H1 (cell line): ENCODE measurements around the gene FGF1. TPM values are rescaled to one million over a fixed set of nuclear protein-coding genes. Genes with fewer than 3 reads are reported as not detected.
A peak's percentile ranks its signal among the peaks of the same experiment; 100 is the strongest.

Source experiments
- CTCF ChIA-PET: fragments of 300-600 bp; sonication (Branson Sonifier 250); formaldehyde crosslinking; loops from one replicate; lab custom pipeline; 2021; ENCODE audit not compliant: partially characterized antibody; lab: Charles Lee
- POLR2A ChIA-PET: fragments of 300-600 bp; sonication (Branson Sonifier 250); formaldehyde crosslinking; loops from one replicate; lab custom pipeline; 2021; ENCODE audit warnings: inconsistent platforms; ENCODE audit not compliant: partially characterized antibody; lab: Charles Lee
- DNase-seq, 2 experiments: peaks; one replicate each; pipeline versions ENCODE4 v3.0.0 to v3.0.0-alpha.2; 2010 to 2022; ENCODE audit warnings: low spot score in 2 of 2, low read depth in 1 of 2, mixed read lengths in 1 of 2
- FAIRE-seq: peaks from 2 replicates; lab custom pipeline; 2011; peaks lifted over from hg19 to GRCh38; lab: Jason Lieb, UNC
- H2AFZ ChIP-seq: 2 replicates; pipeline ENCODE4 v1.8.1; 2012; ENCODE audit warnings: low read length, inconsistent platforms
- H2AK5ac ChIP-seq: 2 replicates; pipeline ENCODE4 v1.6.1; 2013; ENCODE audit warnings: low read depth, low read length
- H2BK120ac ChIP-seq: replicated peaks from 2 replicates; pipeline ENCODE3; 2013; ENCODE audit warnings: low read depth, low read length, inconsistent platforms
- H2BK12ac ChIP-seq: 2 replicates; pipeline ENCODE4 v1.6.1; 2013; ENCODE audit warnings: low read depth, low read length
- H2BK15ac ChIP-seq: 2 replicates; pipeline ENCODE4 v1.6.1; 2013; ENCODE audit warnings: low read length
- H2BK20ac ChIP-seq: 2 replicates; pipeline ENCODE4 v1.6.1; 2013; ENCODE audit warnings: low read length
- H2BK5ac ChIP-seq: 2 replicates; pipeline ENCODE4 v1.6.1; 2013; ENCODE audit warnings: low read depth, low read length
- H3K14ac ChIP-seq: 2 replicates; pipeline ENCODE4 v1.6.1; 2013; ENCODE audit warnings: inconsistent platforms; ENCODE audit not compliant: insufficient read length
- H3K18ac ChIP-seq: 2 replicates; pipeline ENCODE4 v1.6.1; 2013; ENCODE audit warnings: low read length; ENCODE audit errors: extremely low read depth
- H3K23ac ChIP-seq: 2 replicates; pipeline ENCODE4 v1.6.1; 2013; ENCODE audit warnings: inconsistent platforms; ENCODE audit not compliant: insufficient read length
- H3K23me2 ChIP-seq: 2 replicates; pipeline ENCODE4 v1.6.1; 2013; ENCODE audit warnings: low read depth, low read length
- H3K27ac ChIP-seq: 2 replicates; pipeline ENCODE4 v1.6.1; 2011; ENCODE audit warnings: low read depth, low read length, inconsistent platforms
- H3K27me3 ChIP-seq, 4 experiments: replicated peaks in 1 of 4; 1 replicate in 1 of 4; 2 replicates in 3 of 4; pipeline versions ENCODE4 v1.6.1 to v1.8.1; 2011 to 2013; ENCODE audit warnings: low read length in 3 of 4, mild to moderate bottlenecking in 3 of 4, inconsistent platforms in 2 of 4, mixed read lengths in 2 of 4, moderate library complexity in 1 of 4; ENCODE audit not compliant: control insufficient read depth in 3 of 4, insufficient read depth in 3 of 4; ENCODE audit errors: extremely low read depth in 1 of 4
- H3K36me3 ChIP-seq, 4 experiments: 2 replicates each; pipeline versions ENCODE4 v1.6.1 to v1.8.1; 2011 to 2013; ENCODE audit warnings: mild to moderate bottlenecking in 4 of 4, low read length in 3 of 4, moderate library complexity in 2 of 4, control low read depth in 1 of 4, inconsistent platforms in 1 of 4; ENCODE audit not compliant: insufficient read depth in 4 of 4, control insufficient read depth in 2 of 4
- H3K4ac ChIP-seq: replicated peaks from 2 replicates; pipeline ENCODE3; 2013; ENCODE audit warnings: low read length, low read depth, mixed read lengths, inconsistent platforms; ENCODE audit not compliant: insufficient read length
- H3K4me1 ChIP-seq, 4 experiments: replicated peaks in 1 of 4; 1 replicate in 1 of 4; 2 replicates in 3 of 4; pipeline versions ENCODE4 v1.6.1 to v1.8.1; 2011 to 2013; ENCODE audit warnings: low read length in 3 of 4, inconsistent platforms in 2 of 4, mixed read lengths in 1 of 4; ENCODE audit not compliant: insufficient read depth in 4 of 4, control insufficient read depth in 3 of 4
- H3K4me2 ChIP-seq, 2 experiments: 2 replicates each; pipeline versions ENCODE4 v1.6.1 to v1.8.1; 2011 to 2013; ENCODE audit warnings: low read depth in 2 of 2, low read length in 2 of 2, control low read depth in 1 of 2, inconsistent platforms in 1 of 2, mild to moderate bottlenecking in 1 of 2; ENCODE audit not compliant: insufficient read depth in 1 of 2
- H3K4me3 ChIP-seq, 4 experiments: fragments of 200-600, 300-600 bp in 1 of 4; sonication (generic), shearing (Covaris generic), sonication (Bioruptor Twin) in 1 of 4; 2 replicates each; pipeline versions ENCODE4 v1.5.1 to v1.8.1; 2011 to 2016; ENCODE audit warnings: low read length in 4 of 4, low read depth in 3 of 4, control low read depth in 2 of 4, inconsistent platforms in 2 of 4, mild to moderate bottlenecking in 2 of 4, mixed read lengths in 1 of 4, moderate library complexity in 1 of 4; ENCODE audit not compliant: insufficient read depth in 2 of 4; ENCODE audit errors: extremely low read depth in 1 of 4
- H3K56ac ChIP-seq: replicated peaks from 2 replicates; pipeline ENCODE3; 2013; ENCODE audit warnings: low read depth, mild to moderate bottlenecking, mixed read lengths, low read length, inconsistent platforms; ENCODE audit not compliant: insufficient read length
- H3K79me1 ChIP-seq: 2 replicates; pipeline ENCODE4 v1.6.1; 2013; ENCODE audit warnings: low read depth, low read length, control low read depth
- H3K79me2 ChIP-seq, 2 experiments: 2 replicates each; pipeline versions ENCODE4 v1.6.1 to v1.8.1; 2012 to 2013; ENCODE audit warnings: low read length in 2 of 2, mild to moderate bottlenecking in 2 of 2, inconsistent platforms in 1 of 2; ENCODE audit not compliant: insufficient read depth in 2 of 2, control insufficient read depth in 1 of 2
- H3K9ac ChIP-seq, 4 experiments: replicated peaks in 1 of 4; 1 replicate in 1 of 4; 2 replicates in 3 of 4; pipeline versions ENCODE4 v1.6.1 to v1.8.1; 2011 to 2013; ENCODE audit warnings: low read depth in 3 of 4, low read length in 3 of 4, control low read depth in 2 of 4, mild to moderate bottlenecking in 2 of 4, moderate library complexity in 2 of 4, inconsistent platforms in 1 of 4; ENCODE audit errors: extremely low read depth in 1 of 4
- H3K9me3 ChIP-seq, 2 experiments: 2 replicates each; pipeline versions ENCODE4 v1.6.1 to v1.8.1; 2012 to 2013; ENCODE audit warnings: mild to moderate bottlenecking in 2 of 2, moderate library complexity in 2 of 2, control low read depth in 1 of 2, inconsistent platforms in 1 of 2, low read depth in 1 of 2, low read length in 1 of 2, mixed read lengths in 1 of 2; ENCODE audit not compliant: insufficient read depth in 2 of 2
- H4K20me1 ChIP-seq, 2 experiments: replicated peaks in 1 of 2; 2 replicates each; pipeline versions ENCODE3 to v1.8.1; 2011 to 2013; ENCODE audit warnings: inconsistent platforms in 2 of 2, low read length in 2 of 2, mild to moderate bottlenecking in 1 of 2; ENCODE audit not compliant: insufficient read depth in 2 of 2, control insufficient read depth in 1 of 2
- H4K5ac ChIP-seq: 2 replicates; pipeline ENCODE4 v1.6.1; 2013; ENCODE audit warnings: low read length, low read depth, mixed read lengths, inconsistent platforms; ENCODE audit not compliant: insufficient read length
- H4K8ac ChIP-seq: 2 replicates; pipeline ENCODE4 v1.8.0; 2013; ENCODE audit warnings: mild to moderate bottlenecking, moderate library complexity, low read length, inconsistent platforms; ENCODE audit not compliant: insufficient read depth; ENCODE audit errors: extremely low read depth
- H4K91ac ChIP-seq: replicated peaks from 2 replicates; pipeline ENCODE3; 2013; ENCODE audit warnings: low read length, mixed read lengths, inconsistent platforms; ENCODE audit not compliant: insufficient read length
- EGR1 ChIP-seq: IDR thresholded peaks from 2 replicates; pipeline ENCODE4 v1.6.1; 2011; ENCODE audit warnings: low read depth, low read length, borderline replicate concordance
- EP300 ChIP-seq, 2 experiments: IDR thresholded peaks; 1 replicate in 1 of 2; 2 replicates in 1 of 2; pipeline ENCODE4 v1.6.1; 2011 to 2012; ENCODE audit warnings: low read depth in 2 of 2, low read length in 2 of 2, mild to moderate bottlenecking in 2 of 2, borderline replicate concordance in 1 of 2, inconsistent platforms in 1 of 2, moderate library complexity in 1 of 2
- EZH2 ChIP-seq: fragments of 200-600 bp; sonication (generic); IDR thresholded peaks from 2 replicates; pipeline ENCODE4 v1.7.1; 2012; ENCODE audit warnings: low read depth, mild to moderate bottlenecking, moderate library complexity, low read length, inconsistent platforms; ENCODE audit not compliant: severe bottlenecking
- RBBP5 ChIP-seq: IDR thresholded peaks from 2 replicates; pipeline ENCODE4 v1.7.1; 2012; ENCODE audit warnings: low read depth, mild to moderate bottlenecking, inconsistent platforms, low read length, moderate library complexity, borderline replicate concordance
- RNF2 ChIP-seq: fragments of 200-900, 300-1000 bp; sonication (generic); IDR thresholded peaks from 2 replicates; pipeline ENCODE4 v1.7.1; 2016; ENCODE audit warnings: borderline replicate concordance, low read depth, mild to moderate bottlenecking, antibody characterized with exemption, low read length; ENCODE audit not compliant: poor library complexity, severe bottlenecking; ENCODE audit errors: missing control alignments
- SRF ChIP-seq: IDR thresholded peaks from 2 replicates; pipeline ENCODE4 v1.6.1; 2011; ENCODE audit warnings: mild to moderate bottlenecking, low read depth, low read length, moderate library complexity
- TCF12 ChIP-seq: IDR thresholded peaks from 2 replicates; pipeline ENCODE4 v1.6.1; 2011; ENCODE audit warnings: low read depth, mild to moderate bottlenecking, low read length
- TEAD4 ChIP-seq: IDR thresholded peaks from 2 replicates; pipeline ENCODE4 v1.6.1; 2012; ENCODE audit warnings: low read depth, low read length, inconsistent platforms, mixed read lengths
- WGBS, 2 experiments: shearing (Covaris generic) in 1 of 2; methylation state at CpG; one replicate each; pipeline versions ENCODE4 v1.1.6 to v1.1.7; 2013 to 2015; ENCODE audit warnings: low lambda C conversion rate in 2 of 2, mixed read lengths in 2 of 2, inconsistent platforms in 1 of 2, low coverage in 1 of 2, missing lambda C conversion rate in 1 of 2; ENCODE audit not compliant: insufficient replicate concordance in 2 of 2, insufficient coverage in 1 of 2, insufficient read length in 1 of 2; ENCODE audit errors: extremely low coverage in 1 of 2, missing lambda C conversion rate in 1 of 2; 5-methylcytosine and 5-hydroxymethylcytosine counted together
- polyA plus RNA-seq, 7 experiments: library from polyadenylated mRNA; depleted of rRNA in 3 of 7; stranded (reverse) in 5 of 7; unstranded in 2 of 7; fragments of >200 nt in 5 of 7; fragments of 200-250 nt in 2 of 7; gene quantifications; 1 replicate in 5 of 7; 2 replicates in 1 of 7; 4 replicates in 1 of 7; pipeline versions ENCODE4 v1.2.1 to v1.2.3, GENCODE V29; 2011 to 2013; ENCODE audit warnings: missing spikeins in 2 of 7, mixed read lengths in 2 of 7
- total RNA-seq: library from RNA; stranded (reverse); fragmentation: NEBNext Ultra II Directional; extraction: Animal tissue kit (Norgen Biotek cat#: 25700); gene quantifications from 2 replicates; pipeline ENCODE4 v1.2.1, GENCODE V29; 2021

FGF1 gene
- total and polyA plus RNA-seq, 2 of the 8 experiments (the other 6 are each of a cell fraction or from before 2014, with no cell fraction given) = 0.30 to 0.50 TPM

DNA sequence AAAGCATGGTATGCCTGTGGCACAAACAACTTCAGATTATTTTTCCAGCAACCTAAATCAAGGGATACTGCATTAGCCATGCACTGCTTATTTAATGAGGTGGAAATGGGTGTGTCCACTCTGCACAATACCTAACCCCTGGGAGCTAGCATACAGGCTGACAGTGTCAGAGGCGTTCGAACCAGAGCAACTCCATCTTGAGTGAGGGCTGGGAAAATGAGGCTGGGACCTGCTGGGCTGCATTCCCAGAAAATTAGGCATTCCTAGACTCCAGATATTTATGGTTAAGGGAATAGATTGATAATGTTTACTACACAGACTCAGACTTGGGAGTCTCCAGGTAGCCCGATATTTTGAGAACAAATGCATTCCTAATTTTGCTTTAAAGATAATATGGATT is 2.8 kb downstream of the FGF1 start:
- DNase-seq (no peak), FAIRE-seq (no peak)
- Histone ChIP-seq H2BK12ac (peak overlapping the region; percentile 4; the same call in 1 of the 2 replicates), H3K27ac (no peak overlapping the region), H3K9ac (no peak overlapping the region), H3K4me3 (no peak overlapping the region), H3K27me3 (no peaks in the 10 kb centered on the region), H3K79me2 (no peaks in the 10 kb centered on the region), H3K14ac (no peak overlapping the region), H4K5ac (no peak overlapping the region), H3K4me2 (no peak overlapping the region; a peak in 1 of 4 replicates), H4K91ac (no peak overlapping the region), H2BK20ac (no peak overlapping the region), H2BK15ac (peak overlapping the region; percentile 41; the same call in 1 of the 2 replicates), H3K23ac (no peak overlapping the region), H4K8ac (no peak overlapping the region), H3K36me3 (no peaks in the 10 kb centered on the region), H3K9me3 (no peaks in the 10 kb centered on the region), H2BK120ac (no peak overlapping the region), H2BK5ac (no peak overlapping the region), H3K4ac (no peak overlapping the region), H3K4me1 (peaks cover 3 to 33% (median 23%) of the 10 kb centered on the region in 4 experiments), H3K56ac (no peak overlapping the region), H4K20me1 (no peaks in the 10 kb centered on the region), H3K23me2 (no peaks in the 10 kb centered on the region; the same call in 1 of the 2 replicates), H3K18ac (peak overlapping the region; percentile 15; the same call in 1 of the 2 replicates), H2AFZ (no peak overlapping the region), H2AK5ac (no peak overlapping the region; the same call in 1 of the 2 replicates), H3K79me1 (no peaks in the 10 kb centered on the region)
- ChIA-PET CTCF (interaction anchor here (1.5 to 29.7 kb wide), 3 partner anchors 27 to 65 kb away, joined by 4 to 605 read pairs (median 12); no protein-coding TSS in a partner anchor), POLR2A (interaction anchor here (1.4 kb wide), 1 partner anchor 11 kb away, joined by 3 read pairs; no protein-coding TSS in a partner anchor)
- 96% methylated on average over 3 of the region's 3 CpGs; no CpG with 5 or more reads in 1 of the 2 experiments for WGBS, 2 experiments
- TF ChIP-seq EP300 (IDR thresholded peaks at IDR 0.05; ENCODE audit: borderline replicate concordance in 1 of 2, low read depth in 2 of 2, low read length in 2 of 2) = no peak
- no peak for TF ChIP-seq TCF12
- TF ChIP-seq TEAD4 = no peak
- no peak for TF ChIP-seq RNF2
- TF ChIP-seq EGR1 = no peak
- no peak for TF ChIP-seq RBBP5
- TF ChIP-seq EZH2 = no peak
- TF ChIP-seq SRF = no peak
